HEK293T (cell line): Measurements from ENCODE around the gene SRA1.

Source experiments
- ARNT ChIP-seq: fragments of 450-650 bp; IDR thresholded peaks from 2 replicates; pipeline ENCODE4 v1.6.1; 2017; ENCODE audit warnings: mild to moderate bottlenecking
- BHLHE40 ChIP-seq: fragments of 450-650 bp; IDR thresholded peaks from 2 replicates; pipeline ENCODE4 v1.6.1; 2016; ENCODE audit warnings: mild to moderate bottlenecking, moderate library complexity, borderline replicate concordance
- FOXA1 ChIP-seq: fragments of 450-650 bp; IDR thresholded peaks from 2 replicates; pipeline ENCODE4 v1.6.1; 2016; ENCODE audit warnings: mild to moderate bottlenecking
- FOXK2 ChIP-seq: fragments of 450-650 bp; IDR thresholded peaks from 2 replicates; pipeline ENCODE4 v1.6.1; 2016; ENCODE audit warnings: mild to moderate bottlenecking
- FOXM1 ChIP-seq: fragments of 450-650 bp; IDR thresholded peaks from 2 replicates; pipeline ENCODE4 v1.6.1; 2017; ENCODE audit warnings: mild to moderate bottlenecking, borderline replicate concordance
- HDGF ChIP-seq: fragments of 450-650 bp; IDR thresholded peaks from 2 replicates; pipeline ENCODE4 v1.6.1; 2017; ENCODE audit warnings: antibody characterized with exemption, borderline replicate concordance
- LEF1 ChIP-seq: fragments of 450-650 bp; IDR thresholded peaks from 2 replicates; pipeline ENCODE4 v1.6.1; 2017; ENCODE audit warnings: mild to moderate bottlenecking, borderline replicate concordance
- NFRKB ChIP-seq: fragments of 450-650 bp; IDR thresholded peaks from 2 replicates; pipeline ENCODE4 v1.6.1; 2016; ENCODE audit warnings: mild to moderate bottlenecking, moderate library complexity
- SP1 ChIP-seq: fragments of 450-650 bp; IDR thresholded peaks from 2 replicates; pipeline ENCODE4 v1.6.1; 2017
- SUZ12 ChIP-seq: fragments of 450-650 bp; IDR thresholded peaks from 2 replicates; pipeline ENCODE4 v1.6.1; 2016; ENCODE audit warnings: mild to moderate bottlenecking
- TARDBP ChIP-seq: fragments of 450-650 bp; IDR thresholded peaks from 2 replicates; pipeline ENCODE4 v1.6.1; 2016
- ZNF384 ChIP-seq: fragments of 450-650 bp; IDR thresholded peaks from 2 replicates; pipeline ENCODE4 v1.6.1; 2016

- TF ChIP-seq BHLHE40 (no peak), SP1 (no peak), SUZ12 (no peak), LEF1 (no peak), FOXA1 (no peak), FOXM1 (no peak), ARNT (no peak), TARDBP (no peak), HDGF (no peak), FOXK2 (no peak), NFRKB (no peak), ZNF384 (no peak)
Observed at GRCh38 chr5:140545606-140546005, 11.7 kb downstream of the SRA1 start.
